Mesenchymal stem cell (in vitro differentiated cells and primary cell): ENCODE results near the gene POU6F2.

ENCODE experiments used
- DNase-seq: peaks from one replicate; pipeline ENCODE4 v3.0.0-alpha.2; 2013
- H2AFZ ChIP-seq: one replicate; pipeline ENCODE4 v1.6.1; 2013; ENCODE audit warnings: low read depth, mild to moderate bottlenecking, control low read depth, inconsistent platforms, low read length, moderate library complexity
- H2AK5ac ChIP-seq: 2 replicates; pipeline ENCODE4 v1.6.1; 2013; ENCODE audit warnings: low read length, moderate library complexity, mild to moderate bottlenecking, inconsistent platforms; ENCODE audit not compliant: severe bottlenecking
- H2BK120ac ChIP-seq: one replicate; pipeline ENCODE4 v1.6.1; 2013; ENCODE audit warnings: low read depth, mild to moderate bottlenecking, inconsistent platforms, low read length, moderate library complexity
- H2BK12ac ChIP-seq, 2 experiments: one replicate each; pipeline ENCODE4 v1.6.1; 2013; ENCODE audit warnings: inconsistent platforms in 2 of 2, low read length in 2 of 2, mild to moderate bottlenecking in 2 of 2, moderate library complexity in 2 of 2, control low read depth in 1 of 2
- H2BK15ac ChIP-seq: one replicate; pipeline ENCODE4 v1.6.1; 2013; ENCODE audit warnings: mild to moderate bottlenecking, low read depth, inconsistent platforms; ENCODE audit not compliant: poor library complexity, severe bottlenecking
- H2BK5ac ChIP-seq: 2 replicates; pipeline ENCODE4 v1.6.1; 2013; ENCODE audit warnings: low read depth, mild to moderate bottlenecking, low read length, control low read depth, inconsistent platforms; ENCODE audit not compliant: poor library complexity, severe bottlenecking
- H3K14ac ChIP-seq, 2 experiments: one replicate each; pipeline ENCODE4 v1.6.1; 2013; ENCODE audit warnings: inconsistent platforms in 2 of 2, low read length in 2 of 2, control low read depth in 1 of 2, mild to moderate bottlenecking in 1 of 2, moderate library complexity in 1 of 2
- H3K18ac ChIP-seq, 2 experiments: one replicate each; pipeline ENCODE4 v1.6.1; 2013; ENCODE audit warnings: inconsistent platforms in 2 of 2, low read length in 2 of 2, control low read depth in 1 of 2, low read depth in 1 of 2, mild to moderate bottlenecking in 1 of 2
- H3K23ac ChIP-seq, 2 experiments: one replicate each; pipeline ENCODE4 v1.6.1; 2013; ENCODE audit warnings: inconsistent platforms in 2 of 2, low read length in 2 of 2, mild to moderate bottlenecking in 2 of 2, moderate library complexity in 2 of 2, control low read depth in 1 of 2
- H3K27ac ChIP-seq: 2 replicates; pipeline ENCODE4 v1.5.1; 2013; ENCODE audit warnings: mild to moderate bottlenecking, moderate library complexity, low read length, control low read depth, inconsistent platforms; ENCODE audit not compliant: poor library complexity, severe bottlenecking
- H3K27me3 ChIP-seq, 2 experiments: 2 replicates each; pipeline versions ENCODE4 v1.6.1 to v1.7.0; 2013; ENCODE audit warnings: low read length in 2 of 2, mild to moderate bottlenecking in 2 of 2, moderate library complexity in 2 of 2, control low read depth in 1 of 2, inconsistent platforms in 1 of 2; ENCODE audit not compliant: control insufficient read depth in 1 of 2, insufficient read depth in 1 of 2
- H3K36me3 ChIP-seq, 2 experiments: 2 replicates each; pipeline versions ENCODE4 v1.6.1 to v1.7.0; 2013; ENCODE audit warnings: low read length in 2 of 2, control low read depth in 1 of 2, inconsistent platforms in 1 of 2, low read depth in 1 of 2, mild to moderate bottlenecking in 1 of 2; ENCODE audit not compliant: insufficient read depth in 2 of 2, control insufficient read depth in 1 of 2
- H3K4ac ChIP-seq, 2 experiments: one replicate each; pipeline ENCODE4 v1.6.1; 2013; ENCODE audit warnings: inconsistent platforms in 2 of 2, low read length in 2 of 2, mild to moderate bottlenecking in 2 of 2, moderate library complexity in 2 of 2, control low read depth in 1 of 2, low read depth in 1 of 2
- H3K4me1 ChIP-seq: 2 replicates; pipeline ENCODE4 v1.6.1; 2013; ENCODE audit warnings: low read depth, low read length, control low read depth; ENCODE audit not compliant: control insufficient read depth, insufficient read depth
- H3K4me2 ChIP-seq: 2 replicates; pipeline ENCODE4 v1.6.1; 2013; ENCODE audit warnings: low read length, mild to moderate bottlenecking, inconsistent platforms; ENCODE audit not compliant: poor library complexity, severe bottlenecking
- H3K4me3 ChIP-seq, 2 experiments: 2 replicates each; pipeline versions ENCODE4 v1.5.1 to v1.7.0; 2013; ENCODE audit warnings: low read length in 2 of 2, mild to moderate bottlenecking in 2 of 2, control low read depth in 1 of 2, low read depth in 1 of 2; ENCODE audit not compliant: insufficient read depth in 1 of 2
- H3K79me1 ChIP-seq: replicated peaks from 2 replicates; pipeline ENCODE4 v1.6.1; 2013; ENCODE audit warnings: mild to moderate bottlenecking, control low read depth, low read length, inconsistent platforms; ENCODE audit not compliant: poor library complexity, severe bottlenecking
- H3K9ac ChIP-seq: 2 replicates; pipeline ENCODE4 v1.7.0; 2013; ENCODE audit warnings: mild to moderate bottlenecking, low read length, moderate library complexity
- H3K9me3 ChIP-seq: 2 replicates; pipeline ENCODE4 v1.7.0; 2013; ENCODE audit warnings: mild to moderate bottlenecking, low read length; ENCODE audit not compliant: control insufficient read depth
- H4K8ac ChIP-seq: one replicate; pipeline ENCODE4 v1.6.1; 2013; ENCODE audit warnings: inconsistent platforms, mild to moderate bottlenecking, low read length, moderate library complexity
- H4K91ac ChIP-seq: one replicate; pipeline ENCODE4 v1.6.1; 2013; ENCODE audit warnings: mild to moderate bottlenecking, low read length, inconsistent platforms
- whole genome bisulfite sequencing: methylation state at CpG from one replicate; pipeline ENCODE4 v1.1.7; 2013; ENCODE audit warnings: mixed read lengths; 5-methylcytosine and 5-hydroxymethylcytosine counted together

Gene POU6F2

DNA sequence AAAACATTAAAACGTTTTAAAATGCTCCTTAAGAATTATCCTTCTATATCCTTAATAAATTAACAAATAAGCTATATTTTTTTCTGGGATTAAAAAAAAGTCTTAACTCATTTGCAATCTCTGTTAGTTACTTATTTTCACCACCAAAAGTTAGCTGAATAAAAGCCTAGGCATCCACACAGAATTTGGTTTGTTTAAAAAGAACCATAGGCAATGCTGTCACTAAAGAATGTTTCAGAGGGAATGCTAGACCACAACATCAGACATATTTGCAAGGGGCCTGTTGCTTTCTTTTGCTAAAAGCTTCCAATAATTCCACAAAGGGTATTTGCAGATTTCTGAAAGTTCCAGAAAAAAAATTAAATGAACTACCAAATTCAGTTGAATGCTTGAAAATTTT lies 244.2 kb downstream of the POU6F2 start:
- Histone ChIP-seq H3K9me3 (no peaks in the 10 kb centered on the region), H3K4me3 (no peak overlapping the region), H3K14ac (no peak overlapping the region), H3K27ac (no peak overlapping the region), H2BK12ac (no peak overlapping the region), H3K4ac (no peak overlapping the region), H2BK120ac (no peak overlapping the region), H2BK15ac (no peak overlapping the region), H4K91ac (no peak overlapping the region), H2AFZ (no peak overlapping the region), H3K4me2 (no peak overlapping the region), H3K36me3 (no peaks in the 10 kb centered on the region), H3K27me3 (no peaks in the 10 kb centered on the region), H3K79me1 (no peaks in the 10 kb centered on the region), H2BK5ac (no peak overlapping the region), H3K9ac (no peak overlapping the region), H3K23ac (no peak overlapping the region), H3K4me1 (no peaks in the 10 kb centered on the region), H2AK5ac (no peak overlapping the region), H3K18ac (no peak overlapping the region), H4K8ac (no peak overlapping the region)
- no peak for DNase-seq
- no CpG with 5 or more reads among the region's 1 CpG for WGBS

DNA sequence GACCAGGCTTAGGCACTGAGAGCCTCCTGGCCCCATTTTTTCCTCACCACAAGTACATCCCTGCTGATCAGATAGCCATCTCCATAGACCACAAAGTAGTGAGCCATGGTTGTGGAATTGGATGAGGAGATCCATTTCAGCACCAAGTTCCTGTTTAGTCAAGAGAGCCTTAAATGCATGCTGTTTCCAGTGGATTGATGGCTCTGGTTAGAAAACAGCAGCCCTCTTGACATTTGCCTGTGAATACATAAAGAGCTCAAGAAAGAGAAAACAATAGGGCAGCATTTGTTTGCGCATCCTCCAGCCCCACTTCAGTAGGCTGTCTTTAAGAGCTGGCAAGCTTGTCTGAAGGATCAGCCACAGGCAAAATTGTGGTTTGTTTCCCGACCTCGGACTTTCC lies 251.2 kb downstream of the POU6F2 start:
- no peak overlapping the region for H2BK120ac ChIP-seq
- no peak overlapping the region for H3K23ac ChIP-seq
- DNase-seq = peak; percentile 81
- H4K8ac ChIP-seq = no peak overlapping the region
- no peak overlapping the region for H2BK15ac ChIP-seq
- no peaks in the 10 kb centered on the region for H3K79me1 ChIP-seq
- H2BK5ac ChIP-seq = no peak overlapping the region
- WGBS = 25% methylated on average over 3 of the region's 3 CpGs
- H2AFZ ChIP-seq = no peak overlapping the region
- H3K14ac ChIP-seq = no peak overlapping the region
- no peak overlapping the region for H2AK5ac ChIP-seq
- H3K9ac ChIP-seq = no peak overlapping the region
- H3K4me3 ChIP-seq = no peak overlapping the region
- H3K18ac ChIP-seq = no peak overlapping the region
- no peak overlapping the region for H3K4me2 ChIP-seq
- H3K4ac ChIP-seq = no peak overlapping the region
- H3K27me3 ChIP-seq = no peaks in the 10 kb centered on the region
- no peaks in the 10 kb centered on the region for H3K36me3 ChIP-seq
- H3K4me1 ChIP-seq = no peaks in the 10 kb centered on the region
- no peak overlapping the region for H2BK12ac ChIP-seq
- no peak overlapping the region for H3K27ac ChIP-seq
- no peaks in the 10 kb centered on the region for H3K9me3 ChIP-seq
- no peak overlapping the region for H4K91ac ChIP-seq

DNA sequence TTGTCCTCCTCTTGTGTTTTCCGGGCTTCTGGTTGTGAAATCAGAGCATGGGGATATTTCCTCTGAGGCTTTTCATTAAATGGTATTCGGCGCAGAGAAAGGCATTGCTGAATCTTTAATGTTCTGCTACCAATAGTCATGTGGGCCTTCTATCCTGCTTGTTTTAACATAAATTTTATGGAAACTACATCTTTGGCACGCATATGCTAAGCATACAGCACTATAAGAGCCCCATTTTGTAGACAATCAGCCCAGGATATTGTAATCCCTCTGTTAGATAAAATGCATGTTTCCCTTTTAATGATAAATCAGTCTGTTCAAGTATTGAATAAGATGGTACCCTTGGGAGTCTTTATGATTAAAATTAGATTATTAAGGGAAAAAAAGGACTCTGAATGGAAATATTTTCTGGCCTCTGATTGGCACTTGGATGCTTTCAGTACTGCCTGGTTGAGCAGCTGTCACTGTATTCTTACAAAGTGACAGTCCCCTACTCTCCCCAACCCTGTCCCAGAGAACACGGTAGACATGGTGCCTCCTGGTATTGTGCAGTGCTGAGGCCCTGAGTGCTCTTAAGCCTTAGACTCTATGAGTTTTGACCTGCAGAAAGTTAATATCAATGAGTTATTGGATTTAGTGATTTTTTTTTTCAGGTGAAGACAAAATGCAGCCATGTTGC lies 256.3 kb downstream of the POU6F2 start:
- no peak overlapping the region for H2BK5ac ChIP-seq
- no peak overlapping the region for H3K4me3 ChIP-seq
- no peak overlapping the region for H3K18ac ChIP-seq
- H2BK15ac ChIP-seq = no peak overlapping the region
- no peaks in the 10 kb centered on the region for H3K79me1 ChIP-seq
- no peak overlapping the region for H3K23ac ChIP-seq
- no peak overlapping the region for H3K4ac ChIP-seq
- no peak overlapping the region for H2AFZ ChIP-seq
- no peaks in the 10 kb centered on the region for H3K9me3 ChIP-seq
- no peak overlapping the region for H2AK5ac ChIP-seq
- H3K36me3 ChIP-seq = no peaks in the 10 kb centered on the region
- no peak overlapping the region for H3K27ac ChIP-seq
- DNase-seq = no peak
- H4K8ac ChIP-seq = no peak overlapping the region
- H4K91ac ChIP-seq = no peak overlapping the region
- H3K14ac ChIP-seq = no peak overlapping the region
- H3K4me1 ChIP-seq = no peaks in the 10 kb centered on the region
- no peaks in the 10 kb centered on the region for H3K27me3 ChIP-seq
- no peak overlapping the region for H3K4me2 ChIP-seq
- H3K9ac ChIP-seq = no peak overlapping the region
- H2BK120ac ChIP-seq = no peak overlapping the region
- H2BK12ac ChIP-seq = no peak overlapping the region
- WGBS = 91% methylated on average over 4 of the region's 5 CpGs

GRCh38 chr7:39238234-39238869 lies 260.6 kb downstream of the POU6F2 start:
- Histone ChIP-seq H3K4me2 (no peak overlapping the region), H3K4me3 (no peak overlapping the region)

More at GRCh38 chr7:39238234-39238869, 260.6 kb downstream of the POU6F2 start:
- Histone ChIP-seq H3K9ac (no peak overlapping the region), H2BK15ac (no peak overlapping the region), H2BK120ac (no peak overlapping the region), H4K8ac (no peak overlapping the region), H3K79me1 (no peaks in the 10 kb centered on the region), H3K27ac (no peak overlapping the region), H2AFZ (no peak overlapping the region), H3K36me3 (no peaks in the 10 kb centered on the region), H3K18ac (no peak overlapping the region), H2BK12ac (no peak overlapping the region), H3K9me3 (peaks cover 8% of the 10 kb centered on the region), H2AK5ac (no peak overlapping the region), H3K4ac (no peak overlapping the region), H3K27me3 (no peaks in the 10 kb centered on the region), H3K23ac (no peak overlapping the region), H4K91ac (no peak overlapping the region), H2BK5ac (no peak overlapping the region), H3K4me1 (no peaks in the 10 kb centered on the region), H3K14ac (no peak overlapping the region)
- 92% methylated on average over 12 of the region's 12 CpGs for WGBS
- no peak for DNase-seq
